ENCODE measurements around the gene GYS2.

GYS2 gene

GRCh38 chr12:21527451-21528180 lies 77.0 kb downstream of the GYS2 start:
- Mint-ChIP-seq H3K27me3 (ENCODE audit: low read depth) (peaks cover 29% of the 10 kb centered on the region), H3K27ac (no peak overlapping the region), H3K36me3 (ENCODE audit: low read depth) (no peaks in the 10 kb centered on the region), H3K9me3 (peaks cover 9% of the 10 kb centered on the region), H3K4me1 (ENCODE audit: low read depth) (peaks cover 6% of the 10 kb centered on the region), H3K4me3 (peak overlapping the region; percentile 74)
- DNase-seq (ENCODE audit: low spot score): peak; percentile 68

DNA sequence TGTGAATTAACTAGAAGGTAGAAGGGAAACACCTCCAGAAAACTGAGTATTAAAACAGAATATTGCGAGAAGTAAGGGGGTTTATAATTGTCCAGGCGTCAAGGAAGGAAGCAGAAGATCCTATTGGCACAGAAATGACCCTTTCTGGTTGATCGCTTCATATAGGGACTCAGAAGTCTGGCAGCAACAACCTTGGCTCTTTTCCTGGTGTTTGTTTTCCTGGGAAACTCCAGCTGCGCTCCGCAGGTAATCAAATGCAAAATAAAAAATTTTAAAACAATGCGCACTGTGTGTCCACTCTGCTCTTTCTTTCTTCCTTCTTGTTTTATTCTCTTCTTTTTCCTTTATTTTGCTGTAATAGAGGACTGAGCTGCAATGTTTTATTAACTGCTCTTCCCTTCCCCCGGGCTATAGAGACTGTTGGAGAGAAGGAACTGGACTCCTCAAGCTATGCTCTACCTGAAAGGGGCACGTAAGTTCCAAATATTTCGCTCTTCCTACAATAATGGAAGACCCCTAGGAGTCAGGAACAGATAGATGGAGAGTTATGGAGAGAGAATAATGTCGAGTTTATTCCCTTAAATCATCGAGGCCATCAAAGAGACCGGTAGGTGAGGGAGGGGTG lies 77.8 kb downstream of the GYS2 start:
- Mint-ChIP-seq H3K27me3 (ENCODE audit: low read depth) (peaks cover 29% of the 10 kb centered on the region), H3K4me1 (ENCODE audit: low read depth) (peaks cover 6% of the 10 kb centered on the region), H3K9me3 (peaks cover 9% of the 10 kb centered on the region), H3K36me3 (ENCODE audit: low read depth) (no peaks in the 10 kb centered on the region), H3K4me3 (peak overlapping the region; percentile 82), H3K27ac (no peak overlapping the region)
- no peak for DNase-seq (ENCODE audit: low spot score)

GRCh38 chr12:21526053-21526452 lies 78.6 kb downstream of the GYS2 start, which contains the start of gene SPX:
SPX (plus strand) TSS chr12:21526296; CDS start chr12:21526473, 177 bp downstream.
- H3K27ac Mint-ChIP-seq: no peak within 1 kb of the TSS
- H3K9me3 Mint-ChIP-seq: peaks cover 9% of the 10 kb centered on the region
- peaks cover 6% of the 10 kb centered on the region for H3K4me1 Mint-ChIP-seq (ENCODE audit: low read depth)

GRCh38 chr12:21523148-21523547 lies 81.5 kb downstream of the GYS2 start:
- no peak for DNase-seq (ENCODE audit: low spot score)
- Mint-ChIP-seq H3K27me3 (ENCODE audit: low read depth) (peaks cover 15% of the 10 kb centered on the region), H3K9me3 (peaks cover 9% of the 10 kb centered on the region), H3K4me1 (ENCODE audit: low read depth) (peaks cover 5% of the 10 kb centered on the region), H3K36me3 (ENCODE audit: low read depth) (peaks cover 8% of the 10 kb centered on the region), H3K27ac (no peak overlapping the region), H3K4me3 (no peak overlapping the region)

More at GRCh38 chr12:21526053-21526452, 78.6 kb downstream of the GYS2 start, which contains the start of gene SPX:
- no peak for DNase-seq (ENCODE audit: low spot score)
- peaks cover 29% of the 10 kb centered on the region for H3K27me3 Mint-ChIP-seq (ENCODE audit: low read depth)
- H3K36me3 Mint-ChIP-seq (ENCODE audit: low read depth): no peaks in the 10 kb centered on the region
- H3K4me3 Mint-ChIP-seq: peak within 1 kb of the TSS; percentile 82

DNA sequence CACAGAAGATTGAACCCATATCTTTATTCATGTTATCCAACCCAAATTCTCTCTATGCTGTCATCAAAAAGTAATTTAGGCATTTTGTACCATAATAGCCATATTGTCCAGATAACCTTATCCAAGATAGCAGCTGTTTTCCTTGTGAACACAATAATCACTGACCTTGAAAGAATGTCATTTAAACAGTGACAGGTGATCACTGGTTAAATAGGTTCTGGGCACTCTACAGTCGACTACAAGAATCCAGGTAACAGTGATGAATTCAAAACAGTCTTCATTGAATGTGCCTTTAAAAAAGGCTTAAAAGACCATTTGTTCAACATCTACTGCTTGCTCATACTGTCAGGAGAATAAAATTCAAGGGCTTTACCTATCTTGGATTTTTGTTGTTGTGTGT lies 83.1 kb downstream of the GYS2 start:
- Mint-ChIP-seq H3K4me1 (ENCODE audit: low read depth) (no peaks in the 10 kb centered on the region), H3K9me3 (peaks cover 9% of the 10 kb centered on the region), H3K27ac (no peak overlapping the region), H3K36me3 (ENCODE audit: low read depth) (peaks cover 15% of the 10 kb centered on the region), H3K4me3 (no peak overlapping the region), H3K27me3 (ENCODE audit: low read depth) (peaks cover 10% of the 10 kb centered on the region)
- no peak for DNase-seq (ENCODE audit: low spot score)

GRCh38 chr12:21518451-21518850 lies 86.2 kb downstream of the GYS2 start:
- H3K27me3 Mint-ChIP-seq (ENCODE audit: low read depth): no peaks in the 10 kb centered on the region
- H3K36me3 Mint-ChIP-seq (ENCODE audit: low read depth): peaks cover 31% of the 10 kb centered on the region
- H3K9me3 Mint-ChIP-seq: no peaks in the 10 kb centered on the region
- H3K4me3 Mint-ChIP-seq: no peak overlapping the region
- DNase-seq (ENCODE audit: low spot score): no peak
- H3K27ac Mint-ChIP-seq: no peak overlapping the region
- no peaks in the 10 kb centered on the region for H3K4me1 Mint-ChIP-seq (ENCODE audit: low read depth)

- Mint-ChIP-seq H3K27ac (no peak overlapping the region), H3K9me3 (no peaks in the 10 kb centered on the region), H3K4me3 (no peak overlapping the region), H3K36me3 (ENCODE audit: low read depth) (peaks cover 48% of the 10 kb centered on the region), H3K27me3 (ENCODE audit: low read depth) (no peaks in the 10 kb centered on the region), H3K4me1 (ENCODE audit: low read depth) (peaks cover 4% of the 10 kb centered on the region)
- no peak for DNase-seq (ENCODE audit: low spot score)
Observed at GRCh38 chr12:21516281-21516680, 88.4 kb downstream of the GYS2 start.

DNA sequence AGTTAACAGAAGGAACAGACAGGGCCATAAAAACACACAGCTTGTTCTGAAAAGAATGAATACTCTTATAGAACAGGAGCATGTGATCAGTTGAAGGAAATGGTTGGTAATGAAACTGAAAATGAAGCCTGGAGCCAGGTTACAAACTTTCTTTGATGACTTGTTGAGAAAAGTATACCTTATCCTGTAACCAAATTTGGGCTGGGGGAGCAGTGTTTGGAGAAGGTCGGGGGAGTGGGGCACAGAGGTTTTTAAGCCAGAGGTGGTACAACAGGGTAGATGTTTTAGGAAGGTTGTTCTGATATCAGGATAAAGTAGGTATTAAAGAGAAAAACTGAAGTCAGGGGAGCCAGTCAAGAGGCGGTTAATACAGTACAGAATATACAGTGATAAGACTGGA lies 94.9 kb downstream of the GYS2 start:
- Mint-ChIP-seq H3K27ac (peak overlapping the region; percentile 95), H3K9me3 (no peaks in the 10 kb centered on the region), H3K4me3 (peak overlapping the region; percentile 82), H3K36me3 (ENCODE audit: low read depth) (peaks cover 55% of the 10 kb centered on the region), H3K27me3 (ENCODE audit: low read depth) (no peaks in the 10 kb centered on the region), H3K4me1 (ENCODE audit: low read depth) (peaks cover 40% of the 10 kb centered on the region)
- DNase-seq (ENCODE audit: low spot score): no peak

DNA sequence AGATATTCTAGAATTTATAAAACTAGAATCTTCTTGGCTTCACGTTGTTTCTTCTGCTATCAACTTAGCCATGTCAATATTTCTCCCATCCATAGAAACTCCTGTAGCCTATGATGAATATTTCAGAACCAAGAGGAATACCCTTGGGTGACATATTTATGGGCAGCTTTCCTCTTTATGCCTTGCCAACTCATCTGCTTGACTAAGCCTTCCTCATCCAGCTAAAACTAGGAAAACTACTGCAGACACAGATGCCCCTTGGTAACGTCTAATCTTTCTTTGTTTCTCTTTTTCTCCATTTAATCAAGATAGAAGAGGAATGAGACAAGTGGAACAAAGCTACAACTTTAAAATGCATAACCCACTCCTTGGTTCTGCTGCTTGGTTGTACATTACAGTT lies 96.8 kb downstream of the GYS2 start:
- Mint-ChIP-seq H3K4me1 (ENCODE audit: low read depth) (peaks cover 58% of the 10 kb centered on the region), H3K4me3 (no peak overlapping the region), H3K9me3 (no peaks in the 10 kb centered on the region), H3K27ac (peak overlapping the region; percentile 20), H3K27me3 (ENCODE audit: low read depth) (no peaks in the 10 kb centered on the region), H3K36me3 (ENCODE audit: low read depth) (peaks cover 46% of the 10 kb centered on the region)
- no peak for DNase-seq (ENCODE audit: low spot score)

GRCh38 chr12:21505888-21506287 lies 98.8 kb downstream of the GYS2 start:
- DNase-seq (ENCODE audit: low spot score): no peak
- Mint-ChIP-seq H3K4me1 (ENCODE audit: low read depth) (peaks cover 58% of the 10 kb centered on the region), H3K36me3 (ENCODE audit: low read depth) (peaks cover 33% of the 10 kb centered on the region), H3K4me3 (no peak overlapping the region), H3K27ac (no peak overlapping the region), H3K27me3 (ENCODE audit: low read depth) (no peaks in the 10 kb centered on the region), H3K9me3 (no peaks in the 10 kb centered on the region)

- Mint-ChIP-seq H3K27me3 (ENCODE audit: low read depth) (no peaks in the 10 kb centered on the region), H3K4me1 (ENCODE audit: low read depth) (peaks cover 46% of the 10 kb centered on the region), H3K27ac (no peak overlapping the region), H3K4me3 (no peak overlapping the region), H3K9me3 (no peaks in the 10 kb centered on the region), H3K36me3 (ENCODE audit: low read depth) (peaks cover 24% of the 10 kb centered on the region)
- no peak for DNase-seq (ENCODE audit: low spot score)
Observed at GRCh38 chr12:21502872-21503271, 101.8 kb downstream of the GYS2 start.

DNA sequence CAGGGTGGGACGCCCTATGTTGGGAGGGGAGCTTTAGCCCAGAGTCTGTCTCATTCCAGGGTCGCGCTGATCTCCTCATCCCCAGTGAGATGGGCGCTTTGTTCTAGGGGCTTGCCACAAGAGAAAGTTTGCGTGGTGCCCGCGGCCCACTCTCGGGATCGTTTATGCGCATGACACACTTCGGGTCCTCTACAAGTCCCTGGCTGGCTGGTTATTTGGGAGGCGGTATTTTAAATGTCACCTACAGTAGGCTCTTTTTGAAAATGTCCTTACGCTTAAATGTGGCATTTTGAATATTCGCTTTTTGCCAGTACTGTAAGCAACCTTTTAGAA lies 102.5 kb downstream of the GYS2 start:
- H3K4me3 Mint-ChIP-seq: no peak overlapping the region
- H3K27ac Mint-ChIP-seq: no peak overlapping the region
- H3K4me1 Mint-ChIP-seq (ENCODE audit: low read depth): peaks cover 43% of the 10 kb centered on the region
- H3K27me3 Mint-ChIP-seq (ENCODE audit: low read depth): no peaks in the 10 kb centered on the region
- no peaks in the 10 kb centered on the region for H3K9me3 Mint-ChIP-seq
- peak; percentile 32 for DNase-seq (ENCODE audit: low spot score)
- peaks cover 26% of the 10 kb centered on the region for H3K36me3 Mint-ChIP-seq (ENCODE audit: low read depth)

DNA sequence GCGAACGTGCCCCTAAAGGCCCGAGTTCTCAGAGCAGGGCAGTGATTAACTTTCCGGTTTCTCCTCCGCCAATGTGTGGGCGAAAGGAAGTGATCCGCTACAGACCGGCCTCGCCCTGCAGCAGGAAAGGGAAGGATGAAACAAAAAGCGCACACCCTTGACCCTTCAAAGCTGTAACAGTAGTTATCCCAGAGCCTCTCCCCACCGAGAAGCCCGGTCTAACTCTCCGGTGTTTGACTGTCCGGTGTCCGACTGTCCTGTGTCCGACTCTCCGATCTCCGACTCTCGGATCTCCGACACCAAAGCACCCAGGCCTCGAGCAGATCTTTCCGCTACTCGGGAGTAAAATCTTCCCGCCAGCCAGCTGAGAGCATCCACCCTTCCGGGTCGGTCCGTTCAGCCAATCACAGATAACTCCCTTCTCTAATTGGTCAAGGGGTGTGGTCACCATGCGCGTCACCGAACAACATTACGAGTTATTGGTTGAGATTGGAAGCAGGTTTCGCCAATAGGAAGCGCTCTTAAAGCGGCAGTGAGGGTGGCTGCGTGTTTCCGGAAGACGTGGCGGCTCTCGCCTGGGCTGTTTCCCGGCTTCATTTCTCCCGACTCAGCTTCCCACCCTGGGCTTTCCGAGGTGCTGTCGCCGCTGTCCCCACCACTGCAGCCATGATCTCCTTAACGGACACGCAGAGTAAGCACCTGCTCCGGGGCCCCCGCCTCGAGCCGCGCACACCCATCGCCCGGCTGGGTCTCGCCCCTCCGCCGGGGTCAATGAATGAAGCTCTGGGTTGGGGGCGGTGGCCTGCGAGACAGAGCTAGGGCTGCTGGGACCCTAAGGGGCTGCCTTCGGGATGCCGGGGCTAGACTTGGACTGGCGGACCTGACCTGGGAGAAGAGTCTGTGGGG lies 103.1 kb downstream of the GYS2 start, which contains the start of the genes GOLT1B and RECQL:
GOLT1B (plus strand) TSS at position 532 of the 906 bp plus-strand sequence; CDS start at position 667, 135 bp downstream.
RECQL (minus strand) TSS at position 378 of the 906 bp plus-strand sequence. CDS start 2,065 bp downstream, outside the sequence.
- H3K36me3 Mint-ChIP-seq (ENCODE audit: low read depth): peaks cover 31% of the 10 kb centered on the region
- H3K27me3 Mint-ChIP-seq (ENCODE audit: low read depth): no peaks in the 10 kb centered on the region
- H3K9me3 Mint-ChIP-seq: no peaks in the 10 kb centered on the region
- H3K27ac Mint-ChIP-seq: no peak within 1 kb of the TSS
- DNase-seq (ENCODE audit: low spot score): peak; percentile 92
- H3K4me3 Mint-ChIP-seq: no peak within 1 kb of the TSS
- H3K4me1 Mint-ChIP-seq (ENCODE audit: low read depth): peaks cover 43% of the 10 kb centered on the region
